NCI-H1694 treated with DMSO at 0.1 percent for 48 hours (cell line): ENCODE data around the gene ITGAV.

Experiments
- DNase-seq: peaks from one replicate; lab custom pipeline; 2025; lab: John Stamatoyannopoulos, UW

ITGAV gene

DNA sequence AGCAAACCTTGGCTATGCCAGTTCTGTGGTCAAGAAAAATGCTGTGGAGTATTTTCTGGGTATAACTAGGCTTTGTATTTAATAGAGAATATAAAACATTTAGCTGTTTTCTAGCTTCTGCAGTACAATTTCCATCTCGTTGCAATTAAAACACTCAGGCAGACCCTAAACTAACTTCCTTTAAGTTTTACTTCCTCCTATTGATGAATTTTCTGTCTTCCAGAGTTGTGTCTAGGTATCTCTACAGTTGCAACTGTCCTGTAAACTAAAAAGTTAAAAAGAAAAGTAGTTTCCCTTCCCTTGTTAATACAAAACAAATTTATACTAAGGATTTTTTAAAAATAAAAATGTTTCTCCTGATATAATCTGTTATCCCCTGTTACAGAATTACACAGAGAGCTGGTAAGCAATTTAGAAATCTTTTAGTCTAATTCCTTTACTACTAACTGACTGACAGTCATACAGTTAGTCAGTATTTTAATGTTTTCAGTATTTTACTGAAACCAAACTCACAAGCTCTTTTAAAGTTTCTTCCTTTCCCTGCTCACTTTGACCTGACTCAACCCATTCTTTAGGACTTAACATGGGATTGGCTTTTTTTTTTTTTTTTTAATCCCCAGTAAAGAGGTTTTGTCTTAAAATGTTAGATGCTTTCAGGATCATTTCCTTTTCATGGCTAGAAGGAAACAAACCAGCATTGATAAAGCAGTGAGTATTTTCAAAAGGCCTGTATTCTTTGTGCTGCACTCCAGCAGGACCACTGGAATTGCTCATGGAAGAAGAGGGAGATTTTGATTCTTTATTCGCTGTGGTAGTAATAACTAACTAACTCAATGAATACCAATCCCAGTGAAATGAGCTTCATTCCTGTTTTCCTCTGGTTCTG lies 22.9 kb downstream of the ITGAV start:
- DNase-seq = no peak

DNA sequence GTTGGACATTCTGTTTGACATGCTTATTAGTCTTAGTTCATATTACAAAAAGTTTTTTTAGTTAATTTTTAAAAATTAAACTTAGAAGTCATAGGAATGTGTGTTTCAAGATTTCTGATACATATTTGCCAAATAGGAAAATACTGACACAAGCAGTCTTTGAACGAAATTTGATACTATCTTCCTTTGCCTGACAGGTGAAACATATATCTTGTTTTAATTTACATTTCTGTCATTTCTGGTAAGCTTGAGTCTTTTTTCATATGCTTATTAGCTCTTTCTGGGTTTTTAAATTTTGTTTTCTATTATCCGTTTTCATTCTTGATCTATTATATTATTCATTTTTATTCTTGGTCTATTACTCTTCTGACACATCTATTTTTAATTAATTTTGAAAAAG lies 24.5 kb downstream of the ITGAV start:
- no peak for DNase-seq

DNA sequence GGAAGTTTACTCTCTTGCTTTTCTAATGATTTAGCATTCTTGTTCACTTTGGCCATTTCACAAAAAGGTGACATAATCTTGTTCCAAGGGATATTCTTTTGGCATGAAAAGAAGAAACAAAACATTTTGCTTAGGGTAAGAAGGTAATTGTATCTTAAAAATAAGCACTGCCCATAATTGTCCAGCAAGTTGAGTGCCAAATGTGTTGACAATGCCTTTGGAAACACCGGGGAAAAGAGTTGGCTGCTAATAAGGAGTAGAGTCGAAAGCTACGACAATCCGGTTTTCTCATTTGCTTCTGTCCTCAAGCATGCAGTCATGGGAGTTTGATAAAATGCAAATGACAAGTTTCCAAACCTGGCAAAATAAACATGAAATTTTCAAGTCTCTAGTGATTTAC lies 27.3 kb downstream of the ITGAV start:
- no peak for DNase-seq

DNA sequence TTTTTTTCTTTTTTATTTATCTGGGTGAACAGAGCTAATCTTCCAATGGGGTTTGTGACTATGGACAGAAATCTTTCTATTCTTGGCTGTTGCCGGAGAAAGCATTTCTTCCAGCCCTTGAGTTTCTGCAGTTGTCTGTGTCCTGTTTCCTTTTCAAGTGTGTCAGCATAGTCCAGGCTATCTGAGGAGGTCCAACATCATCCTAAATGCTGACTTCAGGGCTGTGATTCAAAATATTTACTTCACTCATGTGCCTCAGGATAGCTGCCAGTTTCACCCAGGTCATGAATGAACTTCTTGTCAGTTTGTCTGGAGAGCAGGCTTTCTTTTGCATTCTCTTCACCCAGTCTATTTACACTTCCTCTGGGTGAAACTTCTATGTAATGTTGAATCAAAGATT lies 27.9 kb downstream of the ITGAV start:
- DNase-seq = no peak

DNA sequence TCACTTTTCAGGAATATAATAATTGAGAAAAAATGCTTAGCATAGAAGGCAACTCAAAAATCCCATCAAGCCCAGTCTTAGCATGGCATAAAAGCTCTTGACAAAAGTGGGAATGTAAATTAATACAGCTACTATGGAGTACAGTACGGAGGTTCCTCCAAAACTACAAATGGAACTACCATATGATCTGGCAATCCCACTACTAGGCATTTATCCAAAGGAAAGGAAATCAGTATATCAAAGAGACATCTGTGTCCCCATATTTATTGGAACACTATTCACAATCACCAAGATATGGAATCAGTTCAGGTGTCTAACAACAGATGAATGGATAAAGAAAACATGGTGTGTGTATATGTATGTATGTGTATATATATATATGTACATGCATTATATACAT lies 28.8 kb downstream of the ITGAV start:
- no peak for DNase-seq

DNA sequence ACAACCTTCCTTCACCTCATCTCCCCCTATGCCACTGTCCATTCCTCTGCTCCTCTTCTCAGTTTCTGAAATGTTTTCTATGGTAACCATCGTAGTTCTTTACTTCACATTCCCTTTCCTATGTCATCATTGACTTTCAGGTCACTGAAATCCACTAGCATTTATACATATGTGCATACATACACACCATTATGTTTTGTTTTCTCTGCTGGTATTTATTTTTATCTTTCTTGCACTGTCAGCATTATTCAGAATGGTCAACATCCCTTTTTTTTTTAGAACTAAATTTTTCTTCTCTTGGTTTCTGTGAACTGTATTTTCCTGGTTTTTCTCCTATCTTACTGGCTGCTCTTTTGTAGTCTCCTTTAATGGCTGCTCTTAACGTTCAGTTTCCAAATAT lies 33.2 kb downstream of the ITGAV start:
- DNase-seq = no peak

DNA sequence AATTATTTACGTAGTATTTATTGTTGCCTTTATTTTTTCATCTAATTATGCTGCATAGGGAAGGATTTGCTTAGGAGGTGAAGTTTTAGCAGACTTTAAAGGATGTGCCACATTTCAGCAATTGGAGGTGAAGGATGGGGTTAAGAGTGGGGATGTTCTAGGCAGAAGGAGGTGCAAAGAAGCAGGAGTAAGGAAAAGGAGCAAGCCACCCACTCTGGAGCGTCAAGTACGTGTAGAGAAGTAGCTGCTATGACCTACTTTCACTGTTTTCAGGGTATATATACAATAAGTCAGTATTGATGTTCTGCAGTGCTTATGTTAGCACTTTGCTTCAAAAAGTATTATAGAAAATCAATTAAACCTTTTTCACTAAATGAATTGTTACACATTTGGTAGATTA lies 34.4 kb downstream of the ITGAV start:
- no peak for DNase-seq

DNA sequence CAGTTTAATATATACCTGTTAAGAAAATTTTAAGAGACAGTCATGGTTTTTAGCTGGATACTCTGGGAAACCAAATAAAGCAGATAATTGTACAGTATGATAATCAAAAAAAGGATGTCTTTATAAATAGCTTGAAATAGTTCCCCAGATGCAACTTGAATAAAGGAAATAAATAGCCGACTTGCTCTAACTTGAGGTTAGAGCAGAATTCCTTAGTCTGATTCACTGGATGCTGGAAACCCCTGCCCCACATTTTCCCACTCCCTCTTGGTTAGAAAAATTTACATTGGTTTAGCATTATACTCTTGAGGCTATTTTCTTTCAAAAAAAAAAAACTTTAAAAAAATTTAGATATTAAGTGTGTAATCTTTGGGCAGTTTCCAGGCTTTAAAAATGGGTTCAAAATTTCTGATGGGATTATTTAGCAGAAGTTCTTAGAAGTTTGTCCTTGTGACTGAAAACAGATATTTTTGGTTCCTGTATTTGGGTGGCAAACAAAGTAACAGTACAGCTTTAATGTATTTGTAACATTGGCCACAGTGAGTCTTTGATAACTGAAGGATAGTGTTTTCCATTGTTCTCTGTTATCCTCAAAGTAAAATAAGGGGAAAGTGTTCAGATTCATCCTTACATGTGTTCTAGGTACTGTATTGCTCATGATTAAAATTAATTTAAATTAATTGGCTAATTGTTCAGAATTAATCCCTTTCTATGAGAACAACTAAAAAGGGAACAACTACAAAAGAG lies 39.6 kb downstream of the ITGAV start:
- no peak for DNase-seq

DNA sequence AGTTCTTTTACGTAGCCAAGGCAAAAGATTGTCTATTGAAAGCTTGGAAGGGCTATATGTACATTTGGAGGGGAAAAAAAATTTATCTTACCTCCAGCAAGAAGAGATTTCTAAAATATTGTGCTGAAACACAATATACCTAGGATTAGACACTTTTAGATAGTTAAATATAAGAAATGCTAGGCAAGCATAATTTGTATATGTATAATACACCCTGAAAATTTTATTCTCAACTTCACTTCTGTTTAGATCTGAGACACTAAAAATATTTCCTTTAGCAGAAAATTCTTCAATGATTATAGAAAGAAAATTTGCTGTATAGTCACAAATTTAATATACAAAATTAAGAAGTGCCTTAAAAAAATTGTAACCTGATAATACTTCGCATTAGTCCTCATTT lies 42.6 kb downstream of the ITGAV start:
- DNase-seq = no peak

DNA sequence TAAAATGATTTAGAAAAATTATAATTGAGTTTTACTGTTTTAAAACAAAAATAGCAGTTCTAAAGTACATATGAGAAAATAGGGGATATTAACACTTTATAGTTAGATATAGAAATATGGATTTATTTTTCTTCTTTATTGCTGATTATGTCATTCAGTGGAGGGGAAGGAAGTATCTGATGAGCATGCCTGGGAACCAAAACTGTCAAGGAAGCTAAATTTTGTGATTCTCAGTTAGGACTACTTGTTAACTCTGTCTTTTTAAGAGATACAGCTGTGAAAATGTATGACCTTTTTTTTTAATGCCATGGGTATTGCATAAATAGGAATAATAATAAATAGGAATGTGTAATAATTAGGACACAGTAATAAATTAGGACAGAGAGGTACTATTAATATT lies 44.8 kb downstream of the ITGAV start:
- no peak for DNase-seq

DNA sequence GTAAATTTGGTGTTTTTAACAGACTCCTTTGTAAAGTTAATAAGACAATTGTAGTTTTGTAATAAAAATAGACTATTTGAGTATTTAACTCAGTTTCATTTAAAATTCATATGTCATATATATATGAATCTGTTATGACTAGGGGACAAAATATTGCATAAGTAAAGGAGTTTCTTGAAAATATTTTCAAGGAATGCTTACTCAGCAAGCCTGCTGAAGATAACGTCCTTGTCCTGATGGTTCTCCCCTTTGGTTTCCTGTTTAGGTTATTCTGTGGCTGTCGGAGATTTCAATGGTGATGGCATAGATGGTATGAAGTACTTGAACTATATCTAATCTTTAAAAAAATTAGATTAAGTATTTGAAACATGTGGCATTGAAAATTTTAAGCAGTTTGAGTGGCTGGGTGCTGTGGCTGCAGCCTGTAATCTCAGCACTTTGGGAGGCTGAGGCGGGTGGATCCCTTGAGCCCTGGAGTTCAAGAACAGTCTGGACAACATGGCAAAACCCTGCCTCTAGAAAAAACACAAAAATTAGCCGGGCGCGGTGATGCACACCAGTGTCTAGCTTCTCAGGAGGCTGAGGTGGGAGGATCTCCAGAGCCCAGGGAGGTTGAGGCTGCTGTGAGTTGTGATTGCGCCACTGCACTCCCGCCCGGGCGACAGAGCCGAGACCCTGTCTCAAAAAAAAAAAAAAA lies 47.1 kb downstream of the ITGAV start:
- DNase-seq = no peak

DNA sequence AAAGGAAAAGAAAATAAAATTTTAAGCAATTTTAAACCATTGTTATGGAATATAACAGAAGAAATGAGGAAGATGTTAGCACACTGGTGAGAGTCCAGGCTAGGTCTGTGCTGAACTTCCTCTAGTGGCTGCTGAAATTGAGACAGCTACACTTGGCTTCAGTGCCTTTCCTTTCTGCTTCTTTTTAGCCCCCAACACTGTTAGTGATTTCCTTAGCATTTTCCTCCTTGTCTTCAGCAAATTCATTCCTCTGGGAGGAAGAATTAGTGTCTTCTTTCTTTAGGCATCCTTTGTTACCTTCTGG lies 47.6 kb downstream of the ITGAV start:
- no peak for DNase-seq

DNA sequence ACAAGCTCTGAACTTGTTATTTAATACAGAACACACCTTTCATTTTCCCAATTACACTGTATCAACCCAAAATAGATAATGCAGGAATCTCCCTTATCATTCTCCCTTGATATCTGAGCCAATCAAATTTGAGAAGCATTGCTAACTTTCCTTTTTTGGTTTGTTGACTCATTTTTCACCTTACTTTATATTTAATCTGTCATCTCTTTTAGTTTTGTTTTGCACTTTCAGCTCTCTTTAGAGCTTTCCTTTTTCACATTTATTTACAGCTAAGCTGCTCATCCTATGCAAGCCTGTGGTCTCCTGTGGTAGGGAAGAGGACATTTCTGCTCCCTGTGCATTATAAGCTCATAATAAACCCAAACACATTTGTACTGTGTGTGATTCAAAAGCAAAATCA lies 50.1 kb downstream of the ITGAV start:
- no peak for DNase-seq

DNA sequence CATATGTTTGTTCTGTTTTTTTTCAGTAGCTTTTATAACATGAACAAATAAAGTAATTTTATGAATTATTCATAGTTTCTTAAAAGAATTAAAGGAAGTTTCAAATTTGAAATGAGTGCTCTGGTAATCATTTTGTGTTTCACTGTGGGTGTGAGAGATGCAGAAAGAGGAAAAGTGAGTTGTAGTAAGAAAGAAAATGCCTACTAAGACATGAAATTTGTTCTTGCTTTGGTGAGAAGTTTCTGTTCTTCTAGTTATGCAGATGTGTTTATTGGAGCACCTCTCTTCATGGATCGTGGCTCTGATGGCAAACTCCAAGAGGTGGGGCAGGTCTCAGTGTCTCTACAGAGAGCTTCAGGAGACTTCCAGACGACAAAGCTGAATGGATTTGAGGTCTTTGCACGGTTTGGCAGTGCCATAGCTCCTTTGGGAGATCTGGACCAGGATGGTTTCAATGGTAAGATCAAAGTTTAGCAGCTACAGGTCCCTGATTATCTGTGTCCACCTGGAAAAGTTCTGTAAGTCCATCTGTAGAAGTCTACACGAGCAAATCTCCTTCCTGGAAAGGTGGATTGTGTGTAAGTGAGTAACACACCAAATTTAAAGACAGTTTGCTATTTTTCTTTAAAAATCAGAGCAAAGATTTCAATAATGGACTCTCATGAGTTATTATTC lies 51.4 kb downstream of the ITGAV start:
- no peak for DNase-seq

DNA sequence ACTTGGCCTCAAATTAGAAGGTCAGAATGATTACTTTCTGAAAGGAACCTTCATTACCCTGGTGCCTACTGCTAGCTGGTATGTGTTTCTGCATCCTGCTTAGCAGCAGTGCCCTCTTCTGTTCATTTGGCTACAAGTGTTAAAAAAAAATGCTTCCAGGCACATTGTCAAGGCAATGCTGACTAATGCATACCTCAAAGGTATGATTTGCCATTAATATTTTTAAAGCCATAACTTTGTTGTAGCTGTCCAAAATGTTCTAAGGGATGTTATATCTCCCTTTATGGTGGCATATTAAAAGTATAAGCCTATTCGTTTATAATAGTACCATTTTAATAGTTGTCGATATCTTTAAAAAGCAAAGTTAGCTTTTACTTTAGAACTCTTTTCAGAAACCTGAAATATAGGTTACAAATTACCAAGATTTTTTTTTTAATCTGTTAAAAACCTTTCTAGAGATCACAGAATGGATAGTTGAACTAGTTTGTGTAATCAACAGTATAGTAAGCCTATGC lies 52.0 kb downstream of the ITGAV start:
- DNase-seq = peak; percentile 65

DNA sequence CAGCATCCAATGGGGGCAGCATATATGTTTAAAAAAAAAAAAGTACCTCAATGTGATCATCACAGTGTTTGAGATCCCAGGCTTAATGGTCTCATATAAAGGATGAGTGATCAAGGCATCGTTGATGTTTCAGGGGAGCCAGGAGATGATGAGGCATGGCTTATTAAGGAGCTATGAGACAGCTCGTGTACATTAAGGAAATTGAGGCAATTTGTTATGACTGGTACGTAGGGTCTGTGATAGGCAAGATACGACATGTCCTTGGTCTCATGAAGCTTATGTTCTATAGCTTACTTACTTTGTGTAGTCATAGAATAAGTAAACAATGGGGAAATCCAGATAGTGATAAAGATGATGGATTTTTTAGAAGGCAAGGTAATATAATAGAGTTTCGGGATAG lies 54.9 kb downstream of the ITGAV start:
- DNase-seq = no peak

DNA sequence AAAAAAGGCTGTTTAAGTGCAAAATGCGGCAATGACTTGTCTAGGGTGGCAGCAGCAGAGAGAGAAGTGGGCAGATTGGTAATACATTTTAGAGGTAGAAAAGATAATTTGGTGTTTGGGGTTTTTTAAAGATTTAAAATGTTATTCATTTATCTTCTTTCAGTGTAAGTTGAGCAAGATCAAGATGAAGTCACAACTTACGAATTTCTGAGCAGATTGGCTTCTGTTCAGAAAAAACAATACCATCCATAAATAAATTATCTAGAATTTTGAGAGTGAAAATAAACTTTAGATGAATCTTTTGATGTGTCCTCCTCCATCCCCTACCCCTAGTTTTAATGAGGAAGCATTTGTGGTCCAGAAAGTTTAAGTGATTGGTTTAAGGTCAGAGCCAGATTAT lies 56.1 kb downstream of the ITGAV start:
- DNase-seq = no peak

DNA sequence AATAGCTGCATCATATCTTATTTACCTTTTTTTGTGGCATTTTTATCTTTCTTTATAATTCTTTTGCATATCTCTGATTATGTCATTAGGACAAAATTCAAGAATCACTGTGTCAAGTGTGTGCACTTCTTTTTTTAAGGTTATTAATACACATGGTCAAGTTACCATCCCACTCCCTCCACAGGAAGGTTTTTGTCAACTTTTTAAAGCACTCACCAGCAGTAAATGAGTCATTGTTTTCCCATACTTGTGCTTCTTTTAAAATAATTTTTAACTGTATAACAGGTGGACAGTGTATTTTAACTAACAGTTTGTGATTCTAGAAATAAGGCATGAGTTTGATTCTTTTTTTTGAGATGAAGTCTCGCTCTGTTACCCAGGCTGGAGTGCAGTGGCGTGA lies 58.3 kb downstream of the ITGAV start:
- DNase-seq = no peak

DNA sequence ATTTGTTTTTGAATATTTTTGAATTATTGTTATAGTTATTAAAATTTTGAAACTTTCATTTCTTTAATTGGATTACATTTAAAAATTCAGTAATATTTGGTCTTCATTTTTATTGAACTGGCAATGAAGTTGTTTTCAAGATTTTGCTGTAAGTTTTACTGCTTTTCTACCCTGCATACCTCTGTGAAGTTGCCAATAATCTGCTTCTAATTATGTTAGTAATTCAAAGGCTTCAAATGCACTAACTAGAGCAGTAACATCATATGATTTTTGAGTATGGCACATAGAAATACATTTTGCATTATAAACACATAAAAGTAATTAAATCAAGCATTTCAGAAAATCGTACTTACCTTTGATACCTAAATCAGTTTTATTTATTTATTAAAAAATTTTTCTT lies 63.7 kb downstream of the ITGAV start:
- no peak for DNase-seq

DNA sequence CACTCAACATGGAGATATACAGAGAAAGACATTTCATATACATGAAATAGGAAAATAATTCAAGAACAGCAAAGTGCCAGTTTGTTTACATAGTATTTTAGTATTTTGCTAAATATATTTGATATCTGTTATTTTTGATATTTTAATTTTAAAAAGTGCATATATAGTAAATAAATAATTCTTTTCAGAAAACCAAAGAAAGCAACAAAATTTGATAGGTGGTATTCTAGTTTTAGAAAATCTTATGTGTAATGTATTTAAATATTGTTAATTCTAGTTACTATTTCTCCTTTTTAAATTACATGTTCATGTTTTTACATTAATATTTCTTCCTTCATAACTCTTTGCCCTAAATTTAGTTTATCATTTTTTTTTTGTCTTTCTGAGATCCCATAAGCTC lies 69.5 kb downstream of the ITGAV start:
- DNase-seq = no peak

DNA sequence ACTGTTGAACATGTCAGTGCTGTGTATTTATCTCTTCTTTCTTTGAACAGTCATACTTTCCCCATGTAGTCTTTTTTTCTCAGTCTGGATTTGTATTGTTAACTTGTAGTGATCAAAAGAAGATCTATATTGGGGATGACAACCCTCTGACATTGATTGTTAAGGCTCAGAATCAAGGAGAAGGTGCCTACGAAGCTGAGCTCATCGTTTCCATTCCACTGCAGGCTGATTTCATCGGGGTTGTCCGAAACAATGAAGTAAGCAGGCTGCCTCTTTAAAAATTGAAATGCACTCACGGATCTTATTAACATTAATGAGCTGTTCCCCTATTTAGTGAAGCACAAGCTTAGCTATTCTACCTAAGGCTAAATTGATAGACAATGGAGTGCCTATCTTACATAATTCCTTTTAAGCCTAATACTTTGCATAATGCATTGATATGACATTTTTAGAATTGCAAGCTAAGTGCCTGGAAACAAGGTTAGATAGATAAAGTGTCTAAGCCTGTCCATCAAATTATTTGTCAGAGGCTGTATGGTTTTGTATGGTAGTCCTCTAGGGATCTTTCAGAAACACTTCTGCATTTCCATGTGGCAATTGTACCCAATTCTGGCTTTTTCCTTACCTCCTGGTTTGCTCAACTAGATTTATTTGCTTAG lies 74.7 kb downstream of the ITGAV start:
- DNase-seq = no peak

DNA sequence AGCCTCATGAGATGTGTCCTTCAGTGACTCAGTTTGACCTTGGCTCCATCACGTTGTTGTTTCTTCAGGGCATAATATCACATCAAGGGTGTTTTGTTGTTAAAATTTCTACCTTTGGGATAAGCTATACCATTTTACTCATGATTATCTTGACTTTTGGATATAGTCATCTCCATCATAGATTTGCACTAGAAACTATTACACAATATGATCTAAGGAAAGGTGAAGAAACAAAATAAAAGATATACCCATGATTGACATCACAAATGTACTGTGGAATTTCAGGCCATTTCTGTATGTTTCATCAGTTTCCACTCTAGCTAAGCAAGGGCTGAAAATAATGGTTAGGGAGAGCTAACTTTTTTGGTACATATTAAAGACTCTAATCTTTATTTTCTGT lies 79.3 kb downstream of the ITGAV start:
- no peak for DNase-seq
